HG02938 (cell line): ENCODE measurements around the gene COL11A2.

Experiments used
- ATAC-seq: cut with Tn5 transposase; IDR thresholded peaks from one replicate; pipeline ENCODE4 v1.9.1; 2021; ENCODE audit warnings: mild to moderate bottlenecking, moderate library complexity; ENCODE audit not compliant: unreplicated experiment

Gene COL11A2

GRCh38 chr6:33193619-33194018 lies 1.4 kb upstream of the COL11A2 start:
- ATAC-seq: no peak

GRCh38 chr6:33192671-33193602 lies 670 bp upstream of the COL11A2 start:
- ATAC-seq: no peak

- no peak for ATAC-seq
Observed at GRCh38 chr6:33191383-33192104, 723 bp downstream of the COL11A2 start.

- ATAC-seq: no peak
Observed at GRCh38 chr6:33190504-33191107, 1.7 kb downstream of the COL11A2 start.

GRCh38 chr6:33189625-33190448 lies 2.4 kb downstream of the COL11A2 start:
- no peak for ATAC-seq

- no peak for ATAC-seq
Observed at GRCh38 chr6:33189164-33189563, 3.1 kb downstream of the COL11A2 start.

- ATAC-seq: no peak
Observed at GRCh38 chr6:33187809-33188208, 4.5 kb downstream of the COL11A2 start.

GRCh38 chr6:33185654-33186187 lies 6.5 kb downstream of the COL11A2 start:
- ATAC-seq: no peak

- no peak for ATAC-seq
Observed at GRCh38 chr6:33185190-33185589, 7.1 kb downstream of the COL11A2 start.

GRCh38 chr6:33183071-33183683 lies 9.1 kb downstream of the COL11A2 start:
- no peak for ATAC-seq

GRCh38 chr6:33181141-33181540 lies 11.1 kb downstream of the COL11A2 start:
- no peak for ATAC-seq

GRCh38 chr6:33178755-33179475 lies 13.4 kb downstream of the COL11A2 start:
- ATAC-seq: no peak

GRCh38 chr6:33177552-33178446 lies 14.5 kb downstream of the COL11A2 start:
- no peak for ATAC-seq

- no peak for ATAC-seq
Observed at GRCh38 chr6:33176906-33177305, 15.4 kb downstream of the COL11A2 start.

- no peak for ATAC-seq
Observed at GRCh38 chr6:33175436-33176069, 16.7 kb downstream of the COL11A2 start.

- no peak for ATAC-seq
Observed at GRCh38 chr6:33174784-33175183, 17.5 kb downstream of the COL11A2 start.

GRCh38 chr6:33173535-33174180 lies 18.6 kb downstream of the COL11A2 start:
- no peak for ATAC-seq
